Measurements from ENCODE around the gene NINJ2. TPM values are rescaled to one million over a fixed set of nuclear protein-coding genes. Genes with fewer than 3 reads are reported as not detected.

NINJ2 gene
- total RNA-seq, 1 experiment from 2014 or later, result 0.24 TPM

DNA sequence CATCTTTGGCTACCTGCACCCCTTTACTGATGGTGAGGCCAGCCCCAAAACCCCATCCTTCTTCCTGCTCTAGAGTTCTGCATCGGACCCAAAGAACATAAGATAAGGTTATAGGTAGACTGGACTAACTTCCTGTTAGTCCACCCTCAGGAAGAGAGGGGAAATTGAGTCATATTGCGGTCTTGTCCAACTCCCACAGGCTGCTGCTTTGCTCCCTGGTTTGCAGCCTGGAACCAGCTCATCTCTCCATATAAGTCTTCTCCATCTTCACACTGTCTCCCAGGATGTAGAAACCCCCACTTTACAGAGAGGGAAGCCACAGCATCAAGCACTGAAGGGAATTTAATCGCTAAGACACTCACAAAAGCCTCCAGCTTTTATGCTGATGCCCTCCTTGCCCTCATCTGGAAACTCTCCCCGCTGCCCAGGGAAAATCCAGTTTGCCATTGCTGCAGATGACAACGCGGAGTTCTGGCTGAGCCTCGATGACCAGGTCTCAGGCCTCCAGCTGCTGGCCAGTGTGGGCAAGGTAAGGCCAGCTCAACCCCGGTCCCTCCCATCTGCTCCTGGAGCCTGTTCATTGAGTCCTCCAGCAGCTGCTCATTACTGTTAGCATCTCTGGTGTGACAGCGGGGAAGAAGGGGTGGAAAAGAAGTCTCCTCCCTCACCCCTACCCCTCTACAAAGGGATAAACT is 118.2 kb downstream of the NINJ2 start:
- no peak overlapping the region for H3K9ac ChIP-seq (ENCODE audit: extremely low read depth, insufficient read length, low read length)
- Mint-ChIP-seq H3K4me3 (no peak overlapping the region), H3K27me3 (ENCODE audit: low read depth) (peaks cover 7% of the 10 kb centered on the region), H3K4me1 (peaks cover 15 to 24% of the 10 kb centered on the region in 2 experiments), H3K27ac (peak overlapping the region in 1 of 3 experiments; percentile 63; a peak in 3 of 7 replicates), H3K36me3 (ENCODE audit: insufficient read depth in 1 of 3, low read depth in 3 of 3) (peaks cover 0 to 32% (median 15%) of the 10 kb centered on the region in 3 experiments; a peak in 5 of 7 replicates), H3K9me3 (no peaks in the 10 kb centered on the region; a peak in 1 of 5 replicates)
- H3K23ac ChIP-seq (ENCODE audit: insufficient read length, low read depth, low read length), result no peak overlapping the region
- no peak overlapping the region for H2AK5ac ChIP-seq (ENCODE audit: insufficient read length, low read length)
- no peak overlapping the region for H4K5ac ChIP-seq (ENCODE audit: insufficient read length, low read depth, low read length)
- H3K9me3 ChIP-seq (ENCODE audit: control insufficient read depth, low read depth, low read length), result no peaks in the 10 kb centered on the region
- WGBS (ENCODE audit: extremely low coverage, insufficient read length, low lambda C conversion rate), result no CpG with 5 or more reads among the region's 9 CpGs
- H3K27ac ChIP-seq (ENCODE audit: insufficient read length, low read depth, low read length), result no peak overlapping the region
- TF ChIP-seq, protein P1, sequence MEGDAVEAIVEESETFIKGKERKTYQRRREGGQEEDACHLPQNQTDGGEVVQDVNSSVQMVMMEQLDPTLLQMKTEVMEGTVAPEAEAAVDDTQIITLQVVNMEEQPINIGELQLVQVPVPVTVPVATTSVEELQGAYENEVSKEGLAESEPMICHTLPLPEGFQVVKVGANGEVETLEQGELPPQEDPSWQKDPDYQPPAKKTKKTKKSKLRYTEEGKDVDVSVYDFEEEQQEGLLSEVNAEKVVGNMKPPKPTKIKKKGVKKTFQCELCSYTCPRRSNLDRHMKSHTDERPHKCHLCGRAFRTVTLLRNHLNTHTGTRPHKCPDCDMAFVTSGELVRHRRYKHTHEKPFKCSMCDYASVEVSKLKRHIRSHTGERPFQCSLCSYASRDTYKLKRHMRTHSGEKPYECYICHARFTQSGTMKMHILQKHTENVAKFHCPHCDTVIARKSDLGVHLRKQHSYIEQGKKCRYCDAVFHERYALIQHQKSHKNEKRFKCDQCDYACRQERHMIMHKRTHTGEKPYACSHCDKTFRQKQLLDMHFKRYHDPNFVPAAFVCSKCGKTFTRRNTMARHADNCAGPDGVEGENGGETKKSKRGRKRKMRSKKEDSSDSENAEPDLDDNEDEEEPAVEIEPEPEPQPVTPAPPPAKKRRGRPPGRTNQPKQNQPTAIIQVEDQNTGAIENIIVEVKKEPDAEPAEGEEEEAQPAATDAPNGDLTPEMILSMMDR (conservative IDR thresholded peaks at IDR 0.05), result no peak
- no peak overlapping the region for H2BK20ac ChIP-seq (ENCODE audit: low read depth, low read length, poor library complexity, severe bottlenecking)
- no peak for DNase-seq
- H3K4ac ChIP-seq (ENCODE audit: low read depth, low read length), result no peak overlapping the region
- no peak overlapping the region for H3K18ac ChIP-seq (ENCODE audit: insufficient read length, low read depth, low read length)
- H4K20me1 ChIP-seq (ENCODE audit: control insufficient read depth, insufficient read depth, insufficient read length), result no peaks in the 10 kb centered on the region
- no peak overlapping the region for H4K8ac ChIP-seq (replicated peaks; ENCODE audit: insufficient read length, low read depth, low read length)
- no peak overlapping the region for H3T11ph ChIP-seq (ENCODE audit: low read length)
- no peak overlapping the region for H2BK5ac ChIP-seq (ENCODE audit: insufficient read length, low read length)
- no peak overlapping the region for H3K56ac ChIP-seq (ENCODE audit: insufficient read length, low read depth, low read length)
- no peak overlapping the region for H2AFZ ChIP-seq (ENCODE audit: low read length)
- H3K27me3 ChIP-seq (ENCODE audit: insufficient read depth, low read length), result no peaks in the 10 kb centered on the region
- H3K4me2 ChIP-seq (ENCODE audit: insufficient read depth, insufficient read length, low read length), result no peak overlapping the region
- H3K79me2 ChIP-seq (ENCODE audit: insufficient read depth, low read length), result no peaks in the 10 kb centered on the region
- H3K79me1 ChIP-seq (ENCODE audit: insufficient read depth, low read depth, low read length, poor library complexity, severe bottlenecking), result no peaks in the 10 kb centered on the region
- H3K4me1 ChIP-seq (ENCODE audit: insufficient read depth, low read length), result no peaks in the 10 kb centered on the region
- H2BK12ac ChIP-seq (ENCODE audit: insufficient read length, low read depth, low read length), result no peak overlapping the region
- H3K23me2 ChIP-seq (ENCODE audit: insufficient read length, low read depth, low read length, poor library complexity, severe bottlenecking), result peaks cover 5% of the 10 kb centered on the region
- no peak overlapping the region for H2BK120ac ChIP-seq (ENCODE audit: low read depth, low read length, poor library complexity, severe bottlenecking)
- H4K91ac ChIP-seq (ENCODE audit: insufficient read length, low read depth, low read length), result no peak overlapping the region
- no peak overlapping the region for H2BK15ac ChIP-seq (ENCODE audit: low read depth, low read length)
- no peak overlapping the region for H3K14ac ChIP-seq (ENCODE audit: insufficient read depth, low read length)

Measured in H9 (cell line).